Kidney (tissue), 14 donors: Measurements from ENCODE around the gene STIM2. TPM values are rescaled to one million over a fixed set of nuclear protein-coding genes. Genes with fewer than 3 reads are reported as not detected.

ENCODE experiments used
- DNase-seq, 5 donors: peaks; one replicate each; pipeline ENCODE4 v3.0.0-alpha.2; 2013 to 2020
- FAIRE-seq: peaks from 2 replicates; lab custom pipeline; 2012; peaks lifted over from hg19 to GRCh38; lab: Jason Lieb, UNC
- H3K27ac ChIP-seq, 2 donors: one replicate each; pipeline ENCODE4 v1.7.0; 2013; ENCODE audit warnings: low read depth in 2 of 2, low read length in 2 of 2, inconsistent platforms in 1 of 2
- H3K27me3 ChIP-seq: one replicate; pipeline ENCODE4 v1.7.1; 2013; ENCODE audit warnings: low read length, inconsistent platforms; ENCODE audit not compliant: control insufficient read depth, insufficient read depth
- H3K36me3 ChIP-seq, 3 donors: one replicate each; pipeline versions ENCODE4 v1.7.0 to v1.7.1; 2013; ENCODE audit warnings: low read length in 3 of 3, control low read depth in 1 of 3, inconsistent platforms in 1 of 3; ENCODE audit not compliant: insufficient read depth in 3 of 3, control insufficient read depth in 2 of 3
- H3K4me1 ChIP-seq, 3 donors: one replicate each; pipeline versions ENCODE4 v1.7.0 to v1.7.1; 2013; ENCODE audit warnings: low read length in 3 of 3, inconsistent platforms in 1 of 3, low read depth in 1 of 3; ENCODE audit not compliant: control insufficient read depth in 2 of 3, insufficient read depth in 2 of 3
- H3K4me3 ChIP-seq, 3 donors: one replicate each; pipeline versions ENCODE4 v1.7.0 to v1.8.1; 2013; ENCODE audit warnings: low read length in 3 of 3, control low read depth in 1 of 3, inconsistent platforms in 1 of 3
- H3K9ac ChIP-seq, 3 donors: one replicate each; pipeline versions ENCODE4 v1.7.0 to v1.7.1; 2013; ENCODE audit warnings: low read length in 3 of 3, control low read depth in 1 of 3, inconsistent platforms in 1 of 3
- H3K9me3 ChIP-seq, 3 donors: one replicate each; pipeline versions ENCODE4 v1.7.0 to v1.7.1; 2013; ENCODE audit warnings: low read length in 3 of 3, control low read depth in 1 of 3, inconsistent platforms in 1 of 3; ENCODE audit not compliant: control insufficient read depth in 2 of 3, insufficient read depth in 1 of 3
- intact Hi-C: fragments of 100-400 bp; cut with DNase I; formaldehyde crosslinking; loops from one replicate; pipeline ENCODE4 v1.11.1; 2022
- polyA plus RNA-seq: library from polyadenylated mRNA; stranded (reverse); fragments of 350-450 nt; fragmentation: Illumina TruSeq; extraction: RNeasy Lipid Tissue Mini Kit (QIAGEN cat#74804); gene quantifications from one replicate; pipeline ENCODE4 v1.2.3, GENCODE V29; 2014; ENCODE audit warnings: low read depth, low replicate concordance; ENCODE audit not compliant: insufficient read depth
- total RNA-seq: library from RNA; stranded (reverse); fragmentation: NEBNext Ultra II Directional; extraction: Animal tissue kit (Norgen Biotek cat#: 25700); gene quantifications from one replicate; pipeline ENCODE4 v1.2.1, GENCODE V29; 2021
- TF ChIP-seq, protein P1 (sequence below): IDR thresholded peaks from 3 replicates; pipeline ENCODE4 v1.5.1; 2012; ENCODE audit warnings: mild to moderate bottlenecking, moderate library complexity, borderline replicate concordance; ENCODE audit not compliant: insufficient read depth; ENCODE audit errors: extremely low read depth
- donor health status: control.
- donor health status: control.
- donor health status: control.
- donor health status: control.
- donor health status: control.
- donor health status: DM: yes; HTN: yes; CAD: no.
- donor health status: Normal renal cell carcinoma (clear cell type).

STIM2 gene
- total and polyA plus RNA-seq, 2 donors from 2014 or later, result 27.8 to 38.9 TPM

GRCh38 chr4:26837993-26838842, 22.4 kb upstream of the STIM2 start:
- intact Hi-C loops, result no loop called here
- Histone ChIP-seq H3K4me1 (peaks cover 0 to 4% (median 0%) of the 10 kb centered on the region in 3 donors), H3K27me3 (no peaks in the 10 kb centered on the region), H3K9me3 (no peaks in the 10 kb centered on the region), H3K27ac (no peak overlapping the region), H3K9ac (no peak overlapping the region), H3K36me3 (no peaks in the 10 kb centered on the region), H3K4me3 (no peak overlapping the region)
- DNase-seq (peak in 3 of 5 donors; percentile 25 to 67 (median 49)), FAIRE-seq (no peak)
- TF ChIP-seq, protein P1, sequence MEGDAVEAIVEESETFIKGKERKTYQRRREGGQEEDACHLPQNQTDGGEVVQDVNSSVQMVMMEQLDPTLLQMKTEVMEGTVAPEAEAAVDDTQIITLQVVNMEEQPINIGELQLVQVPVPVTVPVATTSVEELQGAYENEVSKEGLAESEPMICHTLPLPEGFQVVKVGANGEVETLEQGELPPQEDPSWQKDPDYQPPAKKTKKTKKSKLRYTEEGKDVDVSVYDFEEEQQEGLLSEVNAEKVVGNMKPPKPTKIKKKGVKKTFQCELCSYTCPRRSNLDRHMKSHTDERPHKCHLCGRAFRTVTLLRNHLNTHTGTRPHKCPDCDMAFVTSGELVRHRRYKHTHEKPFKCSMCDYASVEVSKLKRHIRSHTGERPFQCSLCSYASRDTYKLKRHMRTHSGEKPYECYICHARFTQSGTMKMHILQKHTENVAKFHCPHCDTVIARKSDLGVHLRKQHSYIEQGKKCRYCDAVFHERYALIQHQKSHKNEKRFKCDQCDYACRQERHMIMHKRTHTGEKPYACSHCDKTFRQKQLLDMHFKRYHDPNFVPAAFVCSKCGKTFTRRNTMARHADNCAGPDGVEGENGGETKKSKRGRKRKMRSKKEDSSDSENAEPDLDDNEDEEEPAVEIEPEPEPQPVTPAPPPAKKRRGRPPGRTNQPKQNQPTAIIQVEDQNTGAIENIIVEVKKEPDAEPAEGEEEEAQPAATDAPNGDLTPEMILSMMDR, result no peak

DNA sequence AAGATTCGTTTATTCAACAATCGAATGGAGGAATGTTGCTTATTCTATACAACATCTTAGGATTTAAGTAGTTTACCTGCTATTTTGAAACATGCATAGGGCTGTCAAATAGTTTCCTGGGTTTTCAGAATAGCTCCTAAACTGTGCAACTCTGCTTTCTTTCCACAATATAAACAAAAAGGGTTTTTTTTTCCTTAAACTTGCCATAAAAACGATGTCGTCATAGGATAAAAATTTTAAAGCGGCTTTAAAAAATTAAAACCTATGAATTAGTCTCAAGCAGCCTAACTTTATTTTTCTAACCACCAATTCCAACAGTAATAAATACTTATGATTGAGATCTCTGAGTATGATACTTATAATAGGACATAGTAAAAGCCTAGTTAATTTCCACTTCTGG, 21.6 kb upstream of the STIM2 start:
- Histone ChIP-seq H3K4me3 (no peak overlapping the region), H3K27ac (no peak overlapping the region), H3K9me3 (no peaks in the 10 kb centered on the region), H3K36me3 (no peaks in the 10 kb centered on the region), H3K9ac (no peak overlapping the region), H3K4me1 (peaks cover 0 to 4% (median 0%) of the 10 kb centered on the region in 3 donors), H3K27me3 (no peaks in the 10 kb centered on the region)
- TF ChIP-seq, protein P1, result no peak
- DNase-seq (no peak), FAIRE-seq (no peak)
- intact Hi-C loops, result no loop called here

DNA sequence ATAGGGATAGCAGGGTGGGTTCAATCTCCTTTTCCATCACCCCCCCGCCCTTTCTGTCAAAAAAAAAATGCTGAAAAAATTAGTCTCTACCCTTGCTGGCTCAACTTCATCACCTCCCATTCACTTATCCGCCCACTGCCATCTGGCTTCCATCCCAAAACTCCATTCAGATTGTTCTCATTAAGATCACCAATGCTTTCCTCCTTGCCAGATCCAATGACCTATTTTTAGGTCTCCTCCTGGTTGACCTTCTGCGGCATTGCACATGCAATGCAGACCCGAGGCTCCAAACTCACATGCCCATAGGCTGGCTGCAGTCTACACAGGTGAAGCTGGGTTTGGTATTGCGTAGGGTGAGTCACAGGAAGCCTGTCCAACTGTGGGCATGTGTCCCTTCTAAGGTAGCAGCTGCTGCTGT, 21.1 kb upstream of the STIM2 start:
- Histone ChIP-seq H3K27ac (no peak overlapping the region), H3K9me3 (no peaks in the 10 kb centered on the region), H3K27me3 (no peaks in the 10 kb centered on the region), H3K9ac (no peak overlapping the region), H3K4me1 (peaks cover 0 to 4% (median 0%) of the 10 kb centered on the region in 3 donors), H3K36me3 (no peaks in the 10 kb centered on the region), H3K4me3 (no peak overlapping the region)
- FAIRE-seq, result no peak
- intact Hi-C loops, result no loop called here
- no peak for DNase-seq
- TF ChIP-seq, protein P1, result no peak
